Measurements from ENCODE around the gene TNFSF15.

TNFSF15 gene

GRCh38 chr9:114805670-114806525, at the start of gene TNFSF15:
TNFSF15 (minus strand) TSS chr9:114806039; CDS start chr9:114806012, 27 bp downstream.
- DNase-seq, result no peak

DNA sequence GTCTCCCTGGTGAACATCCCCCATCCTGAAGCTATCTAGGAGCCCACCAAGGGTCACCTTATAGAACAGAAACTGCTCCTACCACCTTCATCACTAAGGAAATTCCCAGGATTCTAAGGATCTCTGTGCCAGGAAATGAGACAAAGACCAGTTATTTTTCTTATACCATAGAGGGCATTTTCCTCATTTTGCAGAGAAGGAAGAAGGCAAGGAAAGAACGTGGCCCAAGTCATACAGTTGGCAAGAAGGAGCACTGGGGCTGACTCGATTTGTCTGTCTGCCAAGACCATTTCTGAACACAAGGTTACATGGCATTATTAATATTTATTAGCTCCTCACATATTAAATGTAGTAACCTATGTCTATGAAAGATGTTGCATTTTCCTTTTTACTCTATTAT, 49.6 kb upstream of the TNFSF15 start:
- peak; percentile 45 for DNase-seq

- DNase-seq, result no peak
Observed at GRCh38 chr9:114854736-114855355, 49.0 kb upstream of the TNFSF15 start.

- DNase-seq, result no peak
Observed at GRCh38 chr9:114853071-114853855, 47.4 kb upstream of the TNFSF15 start.

DNA sequence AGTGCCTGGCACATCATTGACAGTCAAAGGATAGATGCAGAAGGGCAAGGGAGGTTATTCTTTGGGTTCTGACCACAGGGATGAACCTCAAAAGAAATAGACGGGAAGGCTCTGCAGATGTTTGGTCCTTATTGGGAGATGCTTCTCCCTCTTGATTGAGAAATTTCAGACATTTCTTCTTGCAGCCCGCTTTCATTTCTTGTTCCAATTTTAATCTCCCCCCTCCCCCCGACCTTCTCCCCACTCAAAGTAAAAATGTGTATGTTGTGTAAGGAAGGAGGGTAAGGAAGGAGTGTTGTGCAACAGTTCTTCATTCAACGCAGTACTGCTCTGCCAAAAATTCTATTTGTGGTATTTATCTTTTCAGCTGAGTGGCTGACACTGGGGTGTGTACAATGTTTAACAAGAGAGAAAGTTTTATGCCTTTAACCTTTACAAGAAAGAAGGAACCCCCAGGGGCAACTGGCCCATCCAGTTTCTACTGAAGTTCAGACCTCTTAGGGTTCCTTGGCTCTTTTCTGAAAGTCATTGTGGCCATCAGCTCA, 46.3 kb upstream of the TNFSF15 start:
- DNase-seq, result peak; percentile 94

DNA sequence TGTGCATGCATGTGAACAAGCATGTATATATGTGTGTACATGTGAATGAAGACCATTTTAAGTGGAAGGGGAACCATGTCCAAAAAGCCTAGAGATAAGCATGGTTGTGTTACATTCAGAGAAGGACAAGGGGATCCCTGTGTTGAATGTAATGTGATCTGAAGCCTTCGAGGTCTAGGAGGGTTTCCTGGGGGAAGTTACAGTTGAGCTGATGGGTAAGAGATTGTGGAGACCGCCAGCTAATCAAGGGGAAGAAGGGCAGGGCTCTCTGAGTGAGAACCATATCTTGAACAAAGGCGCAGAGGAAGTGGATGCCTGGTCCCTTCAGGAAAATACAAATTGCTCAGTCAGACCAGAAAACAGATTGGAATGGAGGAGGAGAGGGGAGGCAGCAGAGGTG, 45.5 kb upstream of the TNFSF15 start:
- DNase-seq, result no peak

DNA sequence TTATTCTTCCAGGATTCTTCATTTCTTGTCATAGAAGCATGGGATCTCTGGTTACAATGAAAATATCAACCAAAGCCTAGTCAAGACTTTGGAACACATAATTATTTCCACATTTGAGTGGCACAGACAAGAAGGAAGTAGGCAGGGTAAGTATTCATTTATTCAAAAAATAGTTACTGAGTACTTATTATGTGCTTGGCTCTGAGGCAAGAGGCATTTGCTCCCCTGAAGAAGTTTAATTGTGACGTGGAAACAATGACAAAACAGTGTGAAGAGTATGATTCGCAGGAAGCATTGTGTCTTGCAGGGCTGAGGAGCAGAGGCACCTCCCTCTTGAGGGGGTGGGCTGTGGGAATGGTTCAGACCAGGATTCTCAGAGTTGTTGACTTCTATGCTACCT, 45.0 kb upstream of the TNFSF15 start:
- DNase-seq, result no peak

GRCh38 chr9:114849450-114849849, 43.6 kb upstream of the TNFSF15 start:
- DNase-seq, result peak; percentile 80

- no peak for DNase-seq
Observed at GRCh38 chr9:114847492-114848417, 41.9 kb upstream of the TNFSF15 start.

DNA sequence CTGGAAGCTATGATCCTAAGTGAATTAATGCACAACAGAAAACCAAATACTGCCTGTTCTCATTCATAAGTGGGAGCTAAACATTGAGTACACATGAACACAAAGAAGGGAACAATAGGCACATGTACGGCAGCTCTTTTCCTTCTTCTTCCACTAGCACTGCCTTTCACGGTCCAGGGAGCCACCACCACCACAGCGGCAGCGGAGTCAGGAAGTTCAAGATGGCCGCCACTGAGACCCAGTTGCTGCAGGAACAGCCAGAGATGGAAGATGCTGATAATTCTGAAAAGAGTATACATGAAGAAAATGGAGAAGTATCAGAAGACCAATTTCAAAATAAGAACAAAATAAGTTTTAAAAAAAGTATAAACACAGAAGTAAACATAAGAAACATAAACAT, 39.5 kb upstream of the TNFSF15 start:
- DNase-seq, result no peak

GRCh38 chr9:114844766-114845165, 38.9 kb upstream of the TNFSF15 start:
- DNase-seq, result no peak

DNA sequence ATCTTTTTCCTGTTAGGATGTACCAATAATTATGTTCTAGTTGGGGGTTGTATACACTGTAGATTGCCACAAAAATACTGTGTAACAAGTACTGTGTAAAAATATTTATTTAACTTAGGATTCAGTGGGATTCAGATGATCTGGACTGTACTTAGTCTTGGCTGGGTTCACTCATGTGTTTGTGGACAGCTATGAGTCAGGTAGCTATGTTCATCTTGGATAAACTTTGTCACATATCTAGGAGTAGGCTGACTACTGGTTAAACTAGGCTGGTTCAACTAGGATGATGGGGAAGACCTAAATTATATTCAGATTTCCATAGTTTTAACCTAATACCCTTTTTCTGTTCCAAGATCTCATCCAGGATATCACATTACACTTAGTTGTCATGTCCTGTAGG, 32.1 kb upstream of the TNFSF15 start:
- DNase-seq, result no peak

- peak; percentile 65 for DNase-seq
Observed at GRCh38 chr9:114836769-114837168, 30.9 kb upstream of the TNFSF15 start.

DNA sequence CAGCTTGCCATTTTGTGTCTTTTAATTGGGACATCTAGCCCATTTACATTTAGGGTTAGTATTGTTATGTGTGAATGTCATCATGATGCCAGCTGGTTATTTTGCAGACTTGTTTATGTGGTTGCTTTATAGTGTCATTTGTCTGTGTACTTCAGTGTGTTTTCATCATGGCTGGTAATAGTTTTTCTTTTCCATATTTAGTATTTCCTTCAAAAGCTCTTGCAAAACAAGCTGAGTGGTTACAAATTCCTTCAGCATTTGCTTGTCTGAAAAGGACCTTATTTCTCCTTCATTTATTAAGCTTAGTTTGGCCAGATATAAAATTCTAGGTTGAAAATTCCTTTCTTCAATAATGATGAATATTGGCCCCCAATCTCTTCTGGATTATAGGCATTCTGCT, 28.5 kb upstream of the TNFSF15 start:
- DNase-seq, result no peak

GRCh38 chr9:114830546-114830945, 24.7 kb upstream of the TNFSF15 start:
- DNase-seq, result no peak

- peak; percentile 86 for DNase-seq
Observed at GRCh38 chr9:114829574-114830440, 24.0 kb upstream of the TNFSF15 start.

DNA sequence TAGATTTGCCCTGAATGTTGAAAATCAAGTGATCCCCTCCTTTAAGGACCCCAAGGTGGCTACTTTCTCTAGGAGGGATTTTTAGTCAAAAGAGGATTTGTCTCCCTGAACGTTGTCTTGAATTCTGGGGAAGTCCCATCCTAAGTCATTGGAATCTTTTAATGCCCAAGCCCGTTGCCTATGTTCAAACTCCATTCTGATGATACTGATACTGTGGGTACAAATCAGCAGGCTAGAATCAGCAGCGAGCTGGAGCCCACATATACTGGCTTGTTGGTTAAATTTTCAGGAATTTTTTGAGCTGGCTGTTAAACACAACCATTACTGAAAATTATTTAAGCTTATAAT, 22.4 kb upstream of the TNFSF15 start:
- no peak for DNase-seq

DNA sequence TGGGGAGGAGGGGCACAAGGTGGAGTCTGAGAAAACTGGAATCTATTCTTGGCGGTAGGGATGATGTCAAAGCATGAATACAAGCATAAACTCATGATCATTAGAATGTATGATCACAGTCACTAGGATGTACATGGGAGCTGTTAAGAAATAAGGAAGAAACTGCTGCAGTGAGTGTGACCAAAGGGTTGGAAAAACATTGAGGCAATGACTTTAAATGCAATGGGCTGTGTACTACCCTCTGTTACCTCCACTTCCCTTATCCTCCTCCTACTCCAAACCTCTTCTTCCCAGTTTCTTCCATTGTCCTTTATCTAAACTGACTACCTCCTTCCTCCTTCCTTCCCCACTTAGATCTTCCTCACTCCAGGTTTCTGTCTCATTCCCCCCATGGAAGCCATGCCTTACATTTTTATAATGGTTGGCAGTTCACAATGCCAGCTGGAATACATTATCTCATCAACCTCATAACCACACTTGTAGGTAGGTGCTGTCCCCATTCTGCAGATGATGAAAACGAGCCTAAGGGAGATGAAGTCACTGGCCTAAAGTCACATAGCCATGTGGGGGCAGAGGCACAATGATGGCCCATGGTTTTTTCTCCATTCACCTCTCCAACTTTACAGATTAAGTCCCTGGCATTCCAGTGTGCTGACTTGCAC, 21.9 kb upstream of the TNFSF15 start:
- no peak for DNase-seq

GRCh38 chr9:114826431-114826830, 20.6 kb upstream of the TNFSF15 start:
- no peak for DNase-seq

DNA sequence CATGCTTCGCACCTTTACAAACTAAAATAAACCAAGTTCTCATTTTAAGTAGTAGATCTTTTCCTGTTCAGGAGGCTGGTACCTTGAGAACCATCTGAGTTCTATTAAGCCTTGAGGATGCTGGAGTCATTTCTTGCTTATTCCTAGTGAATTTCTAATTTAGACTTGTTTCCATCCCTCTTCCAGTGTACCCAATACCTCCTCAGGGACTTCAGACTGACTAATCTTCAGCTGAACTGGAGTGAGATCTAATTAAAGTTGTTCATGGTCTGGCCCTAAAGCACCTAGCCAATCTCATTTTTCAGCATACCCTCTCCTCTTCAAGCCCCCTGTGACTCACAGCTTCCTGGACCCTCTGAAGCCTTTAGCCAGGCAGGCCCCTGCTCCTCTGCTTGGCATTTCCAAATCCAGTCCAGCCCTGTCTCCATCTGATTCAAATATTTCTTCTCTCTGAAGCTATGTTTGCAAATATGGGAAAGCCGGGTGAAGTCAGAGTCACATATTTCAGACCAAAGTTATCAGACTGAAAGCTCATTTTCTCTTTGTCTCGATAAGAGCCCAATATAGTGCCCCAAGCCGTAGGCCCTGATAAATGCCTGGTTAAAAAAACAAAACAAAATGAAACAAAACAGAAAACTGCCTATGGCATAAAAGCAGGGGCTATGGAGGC, 19.4 kb upstream of the TNFSF15 start:
- DNase-seq, result no peak
